ENCODE results near the gene CDSN.

Gene CDSN

GRCh38 chr6:31114541-31114878 lies 5.7 kb downstream of the CDSN start, which contains the start of gene PSORS1C1:
Gene PSORS1C1, plus strand, starts transcription at chr6:31114800. Its CDS starts 14,833 bp downstream, at chr6:31129633.
- peak; percentile 92 for DNase-seq
- Histone ChIP-seq H3K27ac (peak within 1 kb of the TSS; percentile 57), H3K36me3 (replicated peaks) (no peaks in the 10 kb centered on the region), H3K4me3 (ENCODE audit: low read depth, low read length) (peak within 1 kb of the TSS; percentile 41), H3K27me3 (replicated peaks) (peaks cover 9% of the 10 kb centered on the region)
- in situ Hi-C loops (cut with HindIII; ENCODE audit: low pct_ligation_motif_present, low sequenced_read_pairs): no loop called here
- TF ChIP-seq, protein P1, sequence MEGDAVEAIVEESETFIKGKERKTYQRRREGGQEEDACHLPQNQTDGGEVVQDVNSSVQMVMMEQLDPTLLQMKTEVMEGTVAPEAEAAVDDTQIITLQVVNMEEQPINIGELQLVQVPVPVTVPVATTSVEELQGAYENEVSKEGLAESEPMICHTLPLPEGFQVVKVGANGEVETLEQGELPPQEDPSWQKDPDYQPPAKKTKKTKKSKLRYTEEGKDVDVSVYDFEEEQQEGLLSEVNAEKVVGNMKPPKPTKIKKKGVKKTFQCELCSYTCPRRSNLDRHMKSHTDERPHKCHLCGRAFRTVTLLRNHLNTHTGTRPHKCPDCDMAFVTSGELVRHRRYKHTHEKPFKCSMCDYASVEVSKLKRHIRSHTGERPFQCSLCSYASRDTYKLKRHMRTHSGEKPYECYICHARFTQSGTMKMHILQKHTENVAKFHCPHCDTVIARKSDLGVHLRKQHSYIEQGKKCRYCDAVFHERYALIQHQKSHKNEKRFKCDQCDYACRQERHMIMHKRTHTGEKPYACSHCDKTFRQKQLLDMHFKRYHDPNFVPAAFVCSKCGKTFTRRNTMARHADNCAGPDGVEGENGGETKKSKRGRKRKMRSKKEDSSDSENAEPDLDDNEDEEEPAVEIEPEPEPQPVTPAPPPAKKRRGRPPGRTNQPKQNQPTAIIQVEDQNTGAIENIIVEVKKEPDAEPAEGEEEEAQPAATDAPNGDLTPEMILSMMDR (IDR thresholded peaks at IDR 0.05; ENCODE audit: low read depth, low read length, missing control alignments): no peak

- in situ Hi-C loops (cut with HindIII; ENCODE audit: low pct_ligation_motif_present, low sequenced_read_pairs): no loop called here
- TF ChIP-seq, protein P1 (IDR thresholded peaks at IDR 0.05; ENCODE audit: low read depth, low read length, missing control alignments): no peak
- H3K27ac ChIP-seq: peak overlapping the region; percentile 57
- no peak overlapping the region for H3K4me3 ChIP-seq (ENCODE audit: low read depth, low read length)
- H3K36me3 ChIP-seq (replicated peaks): no peaks in the 10 kb centered on the region
- peaks cover 9% of the 10 kb centered on the region for H3K27me3 ChIP-seq (replicated peaks)
- DNase-seq: no peak
Measured at GRCh38 chr6:31113861-31114540, 6.2 kb downstream of the CDSN start.

DNA sequence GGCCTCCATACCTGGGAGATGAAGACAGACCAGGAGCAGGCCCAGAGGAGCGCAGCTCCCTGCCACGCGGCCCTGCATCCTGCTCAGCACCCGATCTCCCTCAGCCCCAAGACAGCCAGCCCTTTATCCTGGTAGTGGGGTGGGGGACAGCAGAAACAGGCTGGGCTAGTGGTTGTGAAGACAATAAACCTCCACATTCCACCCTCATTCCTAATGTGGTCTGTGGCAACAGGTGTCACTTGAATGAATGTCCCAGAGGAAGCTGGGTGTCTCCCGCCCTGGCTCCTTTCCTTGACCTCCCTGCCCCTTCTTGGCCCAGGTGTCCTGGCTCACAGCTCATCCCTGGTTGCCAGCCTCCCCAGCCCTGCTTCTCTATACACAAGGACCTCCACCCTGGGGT lies 7.8 kb downstream of the CDSN start, which contains the start of gene C6orf15:
Gene C6orf15, minus strand, starts transcription at position 98 of the 400 bp plus-strand sequence. Its CDS starts 20 bp downstream, at position 78.
- no peak for DNase-seq
- TF ChIP-seq, protein P1 (IDR thresholded peaks at IDR 0.05; ENCODE audit: low read depth, low read length, missing control alignments): no peak
- in situ Hi-C loops (cut with HindIII; ENCODE audit: low pct_ligation_motif_present, low sequenced_read_pairs): no loop called here
- Histone ChIP-seq H3K27me3 (replicated peaks) (peaks cover 9% of the 10 kb centered on the region), H3K27ac (no peak within 1 kb of the TSS), H3K36me3 (replicated peaks) (no peaks in the 10 kb centered on the region), H3K4me3 (ENCODE audit: low read depth, low read length) (no peak within 1 kb of the TSS)

DNA sequence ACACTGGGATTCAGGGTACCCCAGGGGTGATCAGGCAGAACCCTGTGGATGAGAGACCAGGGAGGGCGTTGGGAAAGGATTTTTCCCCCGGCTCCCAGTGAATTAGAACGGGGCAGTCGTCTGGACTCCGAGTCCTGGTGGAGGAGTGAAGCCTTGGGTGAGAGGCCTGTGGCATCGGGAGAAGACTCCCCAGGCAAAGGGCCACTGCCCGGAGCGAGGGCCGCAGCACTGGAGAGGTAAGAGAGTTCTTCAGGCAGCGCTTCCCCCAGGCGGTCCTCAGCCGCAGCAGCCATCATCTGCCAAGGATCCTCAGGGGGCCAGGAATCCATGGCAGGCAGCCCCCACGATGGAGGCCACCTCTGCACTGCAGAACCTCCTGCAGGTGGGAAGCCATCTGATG lies 8.5 kb downstream of the CDSN start:
- TF ChIP-seq, protein P1 (IDR thresholded peaks at IDR 0.05; ENCODE audit: low read depth, low read length, missing control alignments): no peak
- H3K27me3 ChIP-seq (replicated peaks): peaks cover 9% of the 10 kb centered on the region
- in situ Hi-C loops (cut with HindIII; ENCODE audit: low pct_ligation_motif_present, low sequenced_read_pairs): no loop called here
- no peak overlapping the region for H3K27ac ChIP-seq
- DNase-seq: no peak
- H3K4me3 ChIP-seq (ENCODE audit: low read depth, low read length): no peak overlapping the region
- H3K36me3 ChIP-seq (replicated peaks): no peaks in the 10 kb centered on the region

DNA sequence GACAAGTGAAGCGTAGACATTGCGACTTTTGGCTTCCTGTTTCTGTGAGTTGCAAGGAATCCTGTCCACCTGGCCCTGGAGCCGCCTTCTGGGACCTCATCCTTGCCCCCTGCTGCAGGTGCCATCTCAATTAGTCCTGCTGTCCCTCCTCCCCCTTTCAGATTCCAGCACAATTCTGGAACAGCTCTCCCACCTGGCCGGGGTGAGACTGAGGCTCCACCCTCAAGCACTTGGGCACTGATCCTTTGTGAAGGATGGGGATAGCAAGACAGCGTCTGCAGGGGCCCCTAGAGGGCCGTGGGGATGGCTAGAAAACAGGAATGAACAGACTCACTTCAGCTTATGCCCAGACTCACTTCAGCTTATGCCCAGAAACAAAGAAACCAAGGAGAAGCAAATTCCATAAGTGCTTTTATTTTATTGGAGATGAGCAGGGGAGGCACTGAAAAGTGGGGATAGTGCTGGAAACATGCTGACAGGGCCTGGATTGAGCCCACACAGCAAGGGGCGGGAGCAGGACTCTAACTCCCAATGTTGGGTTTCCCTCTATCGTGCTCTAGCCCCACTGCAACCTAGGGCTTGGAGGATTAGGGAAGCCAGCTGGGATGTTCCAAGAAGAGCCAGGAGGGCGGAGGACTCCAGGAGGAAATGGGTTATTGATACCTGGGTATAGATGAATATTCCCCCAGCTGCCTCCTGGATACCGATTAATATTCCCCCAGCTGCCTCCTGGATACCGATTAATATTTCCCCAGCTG lies 9.2 kb downstream of the CDSN start:
- Histone ChIP-seq H3K27ac (no peak overlapping the region), H3K36me3 (replicated peaks) (no peaks in the 10 kb centered on the region), H3K4me3 (ENCODE audit: low read depth, low read length) (no peak overlapping the region), H3K27me3 (replicated peaks) (peaks cover 9% of the 10 kb centered on the region)
- DNase-seq: no peak
- in situ Hi-C loops (cut with HindIII; ENCODE audit: low pct_ligation_motif_present, low sequenced_read_pairs): no loop called here
- TF ChIP-seq, protein P1 (IDR thresholded peaks at IDR 0.05; ENCODE audit: low read depth, low read length, missing control alignments): no peak
